Pons (tissue), 1 donor: ENCODE measurements around the gene FILIP1.
"Not testable (repeated sequence)": the region's sequence is repeated elsewhere in the genome, so short reads cannot be mapped to it uniquely, and the experiment has no call there.

Source experiments
- DNase-seq: peaks from one replicate; pipeline ENCODE4 v3.0.0-alpha.2; 2016; ENCODE audit warnings: low spot score

Gene FILIP1

GRCh38 chr6:75419980-75420379 lies 73.6 kb downstream of the FILIP1 start:
- DNase-seq = no peak

DNA sequence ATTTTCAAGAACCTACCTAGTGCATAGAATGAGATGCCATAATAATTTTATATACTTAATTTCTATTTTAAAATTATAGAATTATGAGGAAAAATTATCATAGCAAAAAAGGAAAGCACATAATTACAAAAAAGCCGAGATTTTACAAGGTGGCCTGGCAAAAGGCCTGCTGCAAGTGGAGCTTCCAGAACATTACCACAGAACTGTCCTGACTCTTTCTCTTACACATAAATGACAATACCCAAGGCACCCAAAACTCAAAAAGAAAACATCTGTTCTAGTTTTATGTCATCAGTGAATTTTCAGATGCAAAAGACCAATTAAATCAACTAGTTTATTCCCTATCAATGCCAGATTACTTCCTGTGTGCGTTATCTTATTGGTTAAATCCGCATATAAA lies 74.2 kb downstream of the FILIP1 start:
- DNase-seq = no peak

DNA sequence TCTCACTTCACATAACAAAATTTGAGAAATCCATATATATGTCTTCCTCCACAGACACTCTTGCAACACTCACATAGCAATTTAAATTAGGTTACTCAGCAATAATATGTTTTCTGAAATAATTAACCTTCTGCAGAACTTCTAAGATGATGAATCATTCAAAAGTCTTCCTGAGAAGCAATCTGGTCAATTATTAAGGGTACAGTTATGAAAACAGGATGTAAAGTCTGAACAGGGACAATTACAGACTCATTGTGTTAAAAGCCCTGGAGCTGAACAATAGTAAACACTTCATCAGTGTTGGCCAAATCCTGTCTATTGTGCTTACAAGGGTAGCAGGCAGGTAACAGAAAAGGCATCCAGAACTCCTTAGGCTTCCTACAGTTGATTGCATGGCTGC lies 75.4 kb downstream of the FILIP1 start:
- DNase-seq = no peak

DNA sequence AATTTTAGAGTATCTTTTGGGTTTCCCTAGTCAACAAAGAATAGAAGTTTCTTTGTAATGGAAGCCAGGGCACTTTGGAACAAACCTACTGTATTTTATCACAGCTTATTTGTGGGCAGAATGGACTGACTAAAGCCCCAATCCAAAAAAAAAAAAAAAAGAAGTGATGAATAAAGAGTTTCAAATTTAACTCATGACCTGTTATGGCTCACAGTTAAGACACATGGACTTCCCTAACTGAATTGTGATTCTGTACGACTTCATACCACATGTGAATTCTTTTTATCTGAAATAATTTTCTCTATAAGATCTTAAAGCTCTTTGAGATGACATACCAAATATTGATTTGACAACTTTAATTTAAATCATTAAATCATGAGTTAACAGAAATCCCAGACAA lies 77.2 kb downstream of the FILIP1 start:
- DNase-seq = no peak

GRCh38 chr6:75415804-75416203 lies 77.8 kb downstream of the FILIP1 start:
- DNase-seq = no peak

GRCh38 chr6:75414445-75415021 lies 79.1 kb downstream of the FILIP1 start:
- DNase-seq = no peak

DNA sequence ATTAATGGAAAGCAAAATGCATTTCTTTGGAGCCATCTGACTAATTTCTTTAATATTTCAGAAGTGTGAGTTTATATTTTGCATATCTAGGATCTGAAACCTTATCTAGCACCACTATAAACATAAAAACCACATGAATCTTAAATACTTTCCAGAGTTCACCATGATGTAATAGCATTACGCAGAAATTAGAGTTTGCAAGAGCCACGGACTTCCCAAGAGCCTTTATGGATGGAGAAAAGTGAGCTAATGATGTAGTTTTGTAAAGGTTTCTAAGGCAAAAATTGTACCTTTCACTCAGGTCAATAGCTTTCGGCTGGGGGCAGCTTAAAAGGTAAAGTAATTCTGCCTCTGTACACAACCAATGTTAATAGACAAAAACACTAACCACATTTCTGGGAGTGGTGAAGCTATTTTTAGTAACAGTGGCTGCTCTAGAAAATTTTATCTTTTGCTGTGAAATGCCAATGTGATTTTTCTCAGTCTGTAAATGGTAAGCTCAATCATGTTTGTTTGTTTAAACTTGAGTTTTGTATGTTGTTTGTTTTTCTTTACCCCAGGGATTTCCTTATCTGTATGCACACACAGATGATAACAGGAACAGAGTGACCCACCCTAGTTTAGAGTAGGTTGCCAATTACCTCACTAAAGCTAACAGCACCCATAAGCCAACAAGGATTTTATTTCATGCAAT lies 80.5 kb downstream of the FILIP1 start:
- peak; percentile 6 for DNase-seq

- DNase-seq = not testable (repeated sequence)
These were observed 83.0 kb downstream of the FILIP1 start for GRCh38 chr6:75410564-75410963.

DNA sequence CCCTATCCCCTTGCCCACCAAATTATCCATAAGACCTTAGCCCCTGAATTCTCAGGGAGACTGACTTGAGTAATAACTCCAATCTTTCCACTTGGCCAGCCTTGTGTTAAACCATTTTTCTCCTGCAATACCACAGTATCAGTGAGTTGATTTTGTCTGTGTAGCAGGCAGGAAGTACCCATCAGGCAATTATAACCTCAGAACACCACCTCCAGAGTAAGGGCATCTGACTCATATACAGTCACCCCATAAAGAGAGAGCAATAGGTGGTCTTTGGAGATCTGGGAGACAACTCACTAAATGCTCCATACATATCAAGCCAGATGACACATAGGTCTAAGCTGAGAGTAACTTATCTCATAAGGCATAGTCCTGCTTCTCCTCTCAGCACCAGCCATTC lies 83.7 kb downstream of the FILIP1 start:
- DNase-seq = no peak

DNA sequence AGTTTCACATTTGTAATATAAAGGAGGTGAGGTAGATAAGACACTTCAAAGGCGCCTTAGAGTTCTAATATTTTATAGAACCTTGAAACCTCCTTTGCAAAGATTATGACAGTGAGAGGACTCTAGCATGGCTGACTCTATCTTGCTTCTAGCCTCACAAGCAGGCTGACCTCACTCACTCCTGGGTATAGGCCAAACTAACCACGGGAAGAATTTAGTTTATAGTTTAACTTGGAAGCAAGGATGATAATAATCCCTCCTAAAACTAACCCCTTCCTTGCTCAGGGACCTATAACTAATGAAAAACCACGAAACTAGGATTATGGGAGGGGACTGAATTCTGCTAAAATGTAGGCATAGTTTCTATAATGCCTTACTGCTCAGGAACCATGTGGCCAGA lies 84.3 kb downstream of the FILIP1 start:
- no peak for DNase-seq

- no peak for DNase-seq
These were observed 90.0 kb downstream of the FILIP1 start for GRCh38 chr6:75403563-75404080.

DNA sequence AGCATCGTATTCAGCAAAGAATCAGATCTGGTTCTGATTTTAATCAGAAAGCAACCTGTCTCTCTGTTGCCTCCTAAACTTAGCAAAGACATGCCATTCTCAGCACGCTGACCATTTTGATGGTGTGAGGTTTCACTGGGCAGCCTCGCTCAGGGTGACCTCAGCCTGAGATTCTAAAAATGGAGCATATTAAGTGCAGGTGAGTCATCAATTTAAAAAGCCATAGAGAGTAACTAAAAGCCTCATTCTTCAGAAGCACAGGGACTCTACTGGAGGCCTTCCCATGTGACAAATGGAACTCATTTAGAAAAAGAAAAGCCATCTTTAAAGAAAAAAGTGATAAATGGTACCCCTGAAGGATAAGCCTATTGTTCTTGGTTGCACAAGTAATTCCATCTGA lies 91.3 kb downstream of the FILIP1 start:
- no peak for DNase-seq

GRCh38 chr6:75397656-75398465 lies 95.7 kb downstream of the FILIP1 start:
- DNase-seq = no peak

- no peak for DNase-seq
These were observed 96.4 kb downstream of the FILIP1 start for GRCh38 chr6:75397171-75397570.

DNA sequence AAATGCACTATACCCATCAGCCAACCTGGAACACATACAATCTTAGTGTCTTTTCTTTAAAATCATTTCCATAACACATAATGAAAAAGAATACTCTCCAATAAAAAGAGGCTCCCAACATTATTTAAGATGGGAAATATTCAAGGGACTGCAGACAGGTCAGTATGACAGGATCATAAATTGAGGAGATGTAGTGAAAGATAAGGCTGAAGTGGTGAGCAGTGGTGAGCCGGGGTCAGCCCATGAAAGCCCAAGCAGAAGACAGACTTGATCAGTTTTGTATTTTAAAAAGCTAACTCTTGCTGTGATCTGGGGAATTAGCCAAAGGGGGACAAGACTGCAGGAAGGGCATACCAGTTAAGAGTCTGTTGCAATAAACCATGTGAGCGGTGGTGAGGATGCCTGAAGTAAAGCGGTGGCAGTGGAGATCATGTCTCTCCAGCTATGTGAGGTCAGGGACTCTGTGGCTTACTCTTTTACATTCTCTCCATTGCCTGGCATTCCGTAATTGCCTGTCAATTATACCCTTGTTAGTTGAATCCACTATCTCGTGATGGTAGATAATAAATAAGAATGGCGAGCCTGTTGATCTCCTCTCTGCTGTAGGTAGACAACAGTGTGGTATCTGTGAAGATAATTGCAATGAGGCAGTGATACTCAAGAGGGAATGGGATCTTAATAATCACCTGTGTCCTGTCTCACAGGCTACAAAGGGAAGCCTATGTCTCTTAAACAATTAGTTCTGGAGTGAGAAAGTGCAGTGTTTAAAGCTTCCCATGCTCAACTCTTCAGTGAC lies 97.4 kb downstream of the FILIP1 start:
- DNase-seq = no peak

DNA sequence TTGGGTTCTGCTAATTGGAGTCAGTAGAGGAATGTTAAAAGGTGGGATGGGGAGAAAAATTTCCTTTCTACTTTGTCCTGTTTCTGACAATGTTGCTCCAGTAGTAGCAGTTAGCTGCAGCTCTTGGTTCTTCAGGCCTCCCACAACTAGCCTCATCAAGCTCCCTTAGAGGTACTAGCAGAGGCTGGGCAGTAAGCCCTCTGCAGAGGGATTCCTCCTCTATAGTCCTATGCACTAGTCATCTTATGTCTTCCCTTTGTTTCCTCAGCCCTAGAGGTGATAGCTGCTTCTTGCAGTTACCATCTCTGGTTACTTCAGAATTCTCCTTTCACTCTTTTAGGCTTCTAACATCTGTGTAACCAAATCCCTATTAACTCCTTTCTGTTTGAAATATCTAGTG lies 99.8 kb downstream of the FILIP1 start:
- DNase-seq = no peak

DNA sequence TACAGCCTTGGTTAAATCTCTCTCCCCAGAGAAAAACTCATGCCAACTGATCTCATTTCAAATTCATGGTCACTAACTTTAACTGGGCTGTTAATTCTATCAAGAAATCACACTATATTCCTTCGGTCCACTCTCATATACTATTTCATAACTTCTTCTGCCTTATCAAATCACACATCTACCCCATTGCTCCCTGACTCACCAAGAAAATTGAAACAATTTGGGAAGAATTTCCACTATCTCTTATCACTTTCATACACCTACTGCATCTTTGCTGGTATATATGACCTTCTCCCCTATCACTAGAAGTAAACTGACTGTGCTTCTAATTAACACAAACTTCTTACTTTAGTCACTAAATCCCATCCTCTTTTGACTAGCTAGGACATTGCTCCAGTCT lies 102.3 kb downstream of the FILIP1 start:
- DNase-seq = no peak

DNA sequence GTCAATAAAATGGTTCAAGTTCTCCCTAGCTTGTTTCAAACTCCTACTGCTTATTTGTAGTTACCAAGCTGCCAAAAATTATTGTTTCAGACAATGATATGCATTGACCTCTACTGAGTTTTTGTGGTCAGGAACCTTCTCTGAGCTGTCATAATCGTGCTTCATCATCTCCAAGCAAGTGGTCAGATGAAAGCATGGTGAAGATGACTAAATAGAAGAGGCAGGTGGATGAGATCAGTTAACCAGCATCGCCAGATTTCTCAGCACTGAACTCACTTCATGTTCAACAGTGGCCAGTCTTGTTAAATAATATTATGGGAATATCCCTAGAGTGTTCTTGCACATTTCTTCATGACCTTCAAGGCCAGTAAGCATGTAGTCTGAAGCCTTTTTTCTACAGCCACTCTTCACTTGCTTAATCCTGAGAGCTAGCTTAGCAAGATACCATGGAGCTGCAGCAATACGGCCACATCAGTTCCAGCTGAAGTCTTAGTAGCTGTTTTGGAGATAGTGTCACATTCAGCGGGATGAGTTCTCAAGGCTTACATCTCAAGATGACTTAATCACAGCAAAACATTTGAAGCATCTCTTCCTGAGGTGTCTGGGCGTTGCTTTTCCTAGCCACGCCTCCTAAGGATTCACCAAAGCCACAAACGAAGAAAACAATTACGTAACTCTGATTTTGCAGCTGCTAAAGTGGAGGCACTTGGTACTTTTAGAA lies 107.4 kb downstream of the FILIP1 start:
- DNase-seq = no peak

GRCh38 chr6:75384116-75384515 lies 109.5 kb downstream of the FILIP1 start:
- DNase-seq = no peak

- no peak for DNase-seq
These were observed 111.0 kb downstream of the FILIP1 start for GRCh38 chr6:75382634-75382900.

DNA sequence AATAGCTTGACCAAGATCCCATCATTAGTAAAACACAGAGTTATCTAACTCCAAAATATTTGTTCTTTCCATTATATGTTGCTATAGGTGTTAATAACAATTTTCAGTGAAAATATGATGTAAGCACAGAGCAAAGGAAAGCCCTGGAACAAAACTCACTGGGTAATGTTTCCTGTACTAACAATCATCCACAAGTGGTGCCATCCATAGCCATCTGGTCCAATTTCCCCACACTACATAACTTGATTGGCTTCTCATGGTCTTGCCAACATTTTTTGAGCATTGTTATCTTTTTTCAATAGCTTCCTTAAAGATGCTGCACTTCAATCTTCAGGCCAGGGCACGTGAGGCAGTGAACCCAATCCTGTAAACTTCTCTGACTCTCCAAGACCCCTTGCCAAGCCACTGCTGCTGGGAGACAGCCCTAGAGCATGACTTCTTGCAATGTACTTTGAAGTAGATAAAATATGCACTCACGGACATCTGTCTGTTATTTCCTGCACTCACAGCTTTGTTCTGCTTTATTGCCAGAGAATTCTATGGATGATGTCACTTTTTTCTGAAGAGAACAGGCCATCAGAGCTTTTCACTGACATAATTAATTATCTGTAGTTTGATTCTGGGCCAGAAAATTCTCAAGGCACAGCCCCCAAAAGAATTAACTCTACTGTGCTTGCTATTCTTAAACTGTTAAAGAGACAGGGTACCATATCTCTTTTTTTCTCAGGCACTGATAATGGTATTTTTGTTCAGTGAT lies 111.5 kb downstream of the FILIP1 start:
- no peak for DNase-seq
